ENCODE data around the gene UXS1.

GRCh38 chr2:106168657-106169056 lies 25.4 kb downstream of the UXS1 start:
- no peak for TF ChIP-seq POLR2AphosphoS5 (IDR thresholded peaks at IDR 0.05)
- no peak for TF ChIP-seq CTCF (IDR thresholded peaks at IDR 0.05)
- TF ChIP-seq POLR2A (IDR thresholded peaks at IDR 0.05) = no peak
- no peak for TF ChIP-seq EP300 (IDR thresholded peaks at IDR 0.05; ENCODE audit: low read depth)

Measured in transverse colon (tissue), 4 donors.